CD4-positive, alpha-beta T cell (primary cell): ENCODE data around the gene HRNR. TPM values are rescaled to one million over a fixed set of nuclear protein-coding genes. Genes with fewer than 3 reads are reported as not detected.

Source experiments
- ATAC-seq: fragments of 200-7000 bp; cut with Tn5 transposase; one replicate; pipeline ENCODE4 v1.10.0; 2022; ENCODE audit warnings: mild to moderate bottlenecking; ENCODE audit not compliant: poor library complexity
- CTCF ChIA-PET: fragments of 350-600 bp; sonication (Branson Sonifier 250); formaldehyde crosslinking; loops from one replicate; lab custom pipeline; 2021; ENCODE audit warnings: antibody characterized with exemption, inconsistent platforms; lab: Charles Lee
- POLR2A ChIA-PET: fragments of 350-600 bp; sonication (Branson Sonifier 250); formaldehyde crosslinking; loops from one replicate; lab custom pipeline; 2021; ENCODE audit warnings: antibody characterized with exemption, inconsistent platforms; lab: Charles Lee
- DNase-seq, 14 experiments: peaks; one replicate each; pipeline ENCODE4 v3.0.0-alpha.2; 2013 to 2020; ENCODE audit warnings: mixed read lengths in 2 of 14
- H3K27ac ChIP-seq, 2 donors: one replicate each; pipeline versions ENCODE4 v1.5.1 to v1.7.0; 2013; ENCODE audit warnings: low read length in 2 of 2, low read depth in 1 of 2, mild to moderate bottlenecking in 1 of 2
- H3K27me3 ChIP-seq, 2 experiments: 1 replicate in 1 of 2; 2 replicates in 1 of 2; pipeline versions ENCODE4 v1.6.1 to v1.7.0; 2013; ENCODE audit warnings: low read length in 2 of 2, control low read depth in 1 of 2, mild to moderate bottlenecking in 1 of 2, moderate library complexity in 1 of 2; ENCODE audit not compliant: insufficient read depth in 2 of 2, control insufficient read depth in 1 of 2
- H3K36me3 ChIP-seq: one replicate; pipeline ENCODE4 v1.6.1; 2013; ENCODE audit warnings: low read length, control low read depth; ENCODE audit not compliant: insufficient read depth
- H3K4me1 ChIP-seq: one replicate; pipeline ENCODE4 v1.6.1; 2013; ENCODE audit warnings: low read length, control low read depth; ENCODE audit not compliant: insufficient read depth
- H3K4me3 ChIP-seq: one replicate; pipeline ENCODE4 v1.5.1; 2013; ENCODE audit warnings: mild to moderate bottlenecking, low read length, moderate library complexity
- H3K9me3 ChIP-seq, 2 experiments: 1 replicate in 1 of 2; 2 replicates in 1 of 2; pipeline versions ENCODE4 v1.6.1 to v1.7.0; 2013; ENCODE audit warnings: low read length in 2 of 2, mild to moderate bottlenecking in 2 of 2, control low read depth in 1 of 2, moderate library complexity in 1 of 2; ENCODE audit not compliant: control insufficient read depth in 1 of 2, insufficient read depth in 1 of 2
- H3K27ac Mint-ChIP-seq: one replicate; pipeline ENCODE4 v1.8.0; 2020; ENCODE audit warnings: mixed read lengths
- H3K27me3 Mint-ChIP-seq: one replicate; pipeline ENCODE4 v1.8.0; 2021; ENCODE audit warnings: mixed read lengths
- H3K36me3 Mint-ChIP-seq: one replicate; pipeline ENCODE4 v1.8.0; 2021; ENCODE audit warnings: low read depth, mixed read lengths
- H3K4me1 Mint-ChIP-seq: one replicate; pipeline ENCODE4 v1.8.0; 2021; ENCODE audit warnings: low read depth, mixed read lengths
- H3K4me3 Mint-ChIP-seq: one replicate; pipeline ENCODE4 v1.8.0; 2020; ENCODE audit warnings: mild to moderate bottlenecking, mixed read lengths
- H3K9me3 Mint-ChIP-seq: one replicate; pipeline ENCODE4 v1.8.0; 2020; ENCODE audit warnings: mixed read lengths
- CTCF ChIP-seq: fragments of 200-600 bp; IDR thresholded peaks from one replicate; pipeline ENCODE4 v1.8.0; 2022; ENCODE audit warnings: antibody characterized with exemption, mild to moderate bottlenecking
- intact Hi-C, 2 experiments: fragments of 100-400 bp; cut with DNase I in 1 of 2; cut with micrococcal nuclease in 1 of 2; formaldehyde crosslinking; loops; one replicate each; pipeline versions ENCODE4 v1.15.1 to v1.9.0; 2023 to 2025; cut with DNase I, micrococcal nuclease
- total RNA-seq, 174 experiments: library from RNA in 2 of 174; stranded (reverse) in 2 of 174; gene quantifications; one replicate each; pipeline ENCODE4 v1.2.3 and lab custom pipeline; 2021 to 2026

HRNR gene
- total RNA-seq, 2 experiments from 2014 or later, result not detected

GRCh38 chr1:152165286-152166077 lies 58.5 kb downstream of the HRNR start:
- ChIA-PET POLR2A (no interaction called here), CTCF (no interaction called here)
- Histone ChIP-seq H3K4me3 (no peak overlapping the region), H3K27ac (no peak overlapping the region), H3K27me3 (peaks cover 0 to 4% of the 10 kb centered on the region in 2 experiments), H3K4me1 (no peaks in the 10 kb centered on the region), H3K36me3 (no peaks in the 10 kb centered on the region), H3K9me3 (no peaks in the 10 kb centered on the region)
- Mint-ChIP-seq H3K36me3 (no peaks in the 10 kb centered on the region), H3K9me3 (no peaks in the 10 kb centered on the region), H3K4me3 (no peak overlapping the region), H3K4me1 (peaks cover 7% of the 10 kb centered on the region), H3K27ac (no peak overlapping the region), H3K27me3 (no peaks in the 10 kb centered on the region)
- intact Hi-C loops, result no loop called here
- no peak for TF ChIP-seq CTCF
- peak in 1 of 14 experiments; percentile 15 for DNase-seq
- no peak for ATAC-seq

GRCh38 chr1:152164517-152165136 lies 59.4 kb downstream of the HRNR start:
- POLR2A ChIA-PET, result no interaction called here
- Mint-ChIP-seq H3K4me1 (peaks cover 7% of the 10 kb centered on the region), H3K9me3 (no peaks in the 10 kb centered on the region), H3K27me3 (no peaks in the 10 kb centered on the region), H3K27ac (no peak overlapping the region), H3K36me3 (no peaks in the 10 kb centered on the region), H3K4me3 (no peak overlapping the region)
- Histone ChIP-seq H3K27me3 (peaks cover 0 to 4% of the 10 kb centered on the region in 2 experiments), H3K27ac (no peak overlapping the region), H3K9me3 (no peaks in the 10 kb centered on the region), H3K36me3 (no peaks in the 10 kb centered on the region), H3K4me3 (no peak overlapping the region), H3K4me1 (no peaks in the 10 kb centered on the region)
- no peak for ATAC-seq
- no peak for TF ChIP-seq CTCF
- intact Hi-C loops, result no loop called here
- CTCF ChIA-PET, result interaction anchor here (0.9 kb wide), 1 partner anchor 12 kb away, joined by 3 read pairs; no protein-coding TSS in a partner anchor
- no peak for DNase-seq

GRCh38 chr1:152162792-152163463 lies 61.1 kb downstream of the HRNR start:
- Histone ChIP-seq H3K36me3 (no peaks in the 10 kb centered on the region), H3K4me1 (no peaks in the 10 kb centered on the region), H3K9me3 (no peaks in the 10 kb centered on the region), H3K27me3 (peaks cover 0 to 4% of the 10 kb centered on the region in 2 experiments), H3K27ac (no peak overlapping the region), H3K4me3 (no peak overlapping the region)
- intact Hi-C loops, result no loop called here
- no peaks in the 10 kb centered on the region for H3K36me3 Mint-ChIP-seq
- ChIA-PET POLR2A (no interaction called here), CTCF (interaction anchor here (1.1 kb wide), 1 partner anchor 10 kb away, joined by 3 read pairs; no protein-coding TSS in a partner anchor)
- peaks cover 7% of the 10 kb centered on the region for H3K4me1 Mint-ChIP-seq
- DNase-seq (no peak), ATAC-seq (no peak)
- no peak overlapping the region for H3K4me3 Mint-ChIP-seq
- TF ChIP-seq CTCF, result no peak
- no peak overlapping the region for H3K27ac Mint-ChIP-seq
- H3K27me3 Mint-ChIP-seq, result no peaks in the 10 kb centered on the region
- H3K9me3 Mint-ChIP-seq, result no peaks in the 10 kb centered on the region

Other genes with a start within 250 kb of the HRNR start
- 100 to 1,000 TPM; 189 to 204 TPM for gene S100A10, start 230.3 kb downstream of the HRNR start, total RNA-seq
- 10 to 100 TPM; 23.6 to 24.1 TPM for gene S100A11, start 187.2 kb downstream of the HRNR start, total RNA-seq
- not detected for gene TCHHL1, start 135.1 kb downstream of the HRNR start, total RNA-seq
- gene TCHH, start 108.7 kb downstream of the HRNR start, total RNA-seq, result not detected
- gene RPTN, start 65.0 kb downstream of the HRNR start, total RNA-seq, result not detected
- gene FLG, start 101.0 kb upstream of the HRNR start, total RNA-seq, result not detected
- not detected for gene FLG2, start 135.8 kb upstream of the HRNR start, total RNA-seq
- gene CRNN, start 190.1 kb upstream of the HRNR start, total RNA-seq, result not detected